Measurements from ENCODE around the gene AIFM3.
"Not testable (repeated sequence)": the region's sequence is repeated elsewhere in the genome, so short reads cannot be mapped to it uniquely, and the experiment has no call there.

The AIFM3 gene

DNA sequence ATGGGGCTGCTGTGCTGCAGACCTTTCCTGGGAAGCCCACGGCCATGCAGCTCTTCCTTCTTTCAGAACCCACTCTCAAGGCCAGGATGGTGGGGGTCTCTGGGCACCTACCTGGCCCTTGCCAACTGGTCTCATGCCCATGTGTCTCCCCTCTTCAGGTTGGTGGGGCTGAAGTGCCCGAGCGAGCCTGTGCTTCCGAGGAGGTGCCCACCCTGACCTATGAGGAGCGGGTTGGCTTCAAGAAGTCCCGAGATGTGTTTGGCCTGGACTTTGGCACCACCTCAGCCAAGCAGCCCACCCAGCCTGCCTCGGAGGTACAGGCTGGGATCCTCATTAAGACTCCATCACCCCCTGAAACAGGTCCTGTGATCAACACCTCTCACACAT lies 25.0 kb downstream of the AIFM3 start:
- no peak for DNase-seq

DNA sequence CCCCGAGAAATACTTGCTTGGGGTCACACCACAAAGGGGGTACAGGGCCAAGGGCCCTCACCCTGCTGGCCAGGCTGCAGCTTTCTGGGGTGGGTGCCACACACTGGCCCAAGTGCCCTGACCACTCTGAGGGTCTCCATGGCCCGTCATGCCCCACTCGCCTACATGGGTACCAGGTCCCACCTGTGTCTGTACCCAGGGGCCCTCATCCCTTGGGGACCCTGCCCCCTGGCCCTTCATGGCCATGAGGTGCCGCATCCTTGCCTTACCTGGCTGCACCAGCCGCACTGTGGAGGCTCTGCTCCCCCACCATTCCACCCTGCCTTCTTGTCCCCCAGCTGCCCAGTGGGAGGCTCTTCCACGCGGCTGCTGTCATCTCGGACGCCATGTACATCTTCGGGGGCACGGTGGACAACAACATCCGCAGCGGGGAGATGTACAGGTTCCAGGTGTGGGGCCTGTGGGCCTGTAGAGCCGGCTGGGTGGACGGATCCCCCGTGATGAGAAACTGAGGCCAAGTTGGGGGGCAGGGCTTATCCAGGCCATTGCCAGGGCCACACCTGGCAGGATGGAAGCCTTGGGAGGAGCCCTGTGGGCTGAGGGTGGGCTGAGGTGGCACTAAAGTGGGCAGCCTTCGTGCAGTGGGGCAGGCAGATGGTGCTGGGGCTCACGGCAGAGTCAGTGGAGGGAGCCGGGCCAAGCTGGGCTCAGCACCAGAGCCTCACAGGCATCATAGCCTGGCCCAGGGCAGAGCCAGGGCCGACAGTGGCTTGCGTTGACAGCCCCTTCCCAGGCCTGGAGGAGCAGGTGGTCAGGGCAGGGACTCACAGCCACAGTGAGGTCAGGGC lies 25.6 kb downstream of the AIFM3 start:
- no peak for DNase-seq

DNA sequence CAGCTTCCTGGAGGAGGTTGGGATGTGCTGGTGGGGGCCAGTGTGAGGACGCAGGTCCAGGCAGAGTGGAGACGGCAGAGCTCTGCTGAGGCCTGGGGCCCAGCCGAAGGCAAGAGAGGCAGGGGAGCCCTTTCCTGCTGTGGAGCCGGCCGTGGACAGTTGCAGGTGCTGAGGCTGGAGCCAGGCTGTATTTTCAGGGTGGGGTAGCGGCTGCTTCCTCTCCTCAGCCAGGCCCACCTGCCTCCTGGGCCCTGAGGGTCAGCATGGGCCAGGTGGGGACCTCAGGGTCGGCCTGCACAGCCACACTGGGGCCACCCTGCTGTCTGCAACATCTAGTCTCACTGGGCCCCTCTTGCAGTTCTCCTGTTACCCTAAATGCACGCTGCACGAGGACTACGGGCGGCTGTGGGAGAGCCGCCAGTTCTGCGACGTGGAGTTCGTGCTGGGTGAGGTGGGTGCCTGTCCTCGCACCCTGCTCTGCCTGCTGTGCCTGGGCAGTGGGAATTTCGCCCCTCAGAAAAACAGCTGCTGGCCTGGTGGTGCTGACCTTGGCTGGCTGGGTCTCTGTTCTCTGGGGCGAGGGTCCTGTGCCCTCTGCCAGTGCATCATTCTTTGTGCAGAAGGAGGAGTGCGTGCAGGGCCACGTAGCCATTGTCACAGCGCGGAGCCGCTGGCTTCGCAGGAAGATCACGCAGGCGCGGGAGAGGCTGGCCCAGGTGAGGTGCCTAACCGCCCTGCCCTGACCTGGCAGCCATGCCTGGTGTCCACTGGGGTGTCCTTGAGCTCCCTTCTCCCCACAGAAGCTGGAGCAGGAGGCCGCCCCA lies 26.5 kb downstream of the AIFM3 start:
- DNase-seq = no peak

DNA sequence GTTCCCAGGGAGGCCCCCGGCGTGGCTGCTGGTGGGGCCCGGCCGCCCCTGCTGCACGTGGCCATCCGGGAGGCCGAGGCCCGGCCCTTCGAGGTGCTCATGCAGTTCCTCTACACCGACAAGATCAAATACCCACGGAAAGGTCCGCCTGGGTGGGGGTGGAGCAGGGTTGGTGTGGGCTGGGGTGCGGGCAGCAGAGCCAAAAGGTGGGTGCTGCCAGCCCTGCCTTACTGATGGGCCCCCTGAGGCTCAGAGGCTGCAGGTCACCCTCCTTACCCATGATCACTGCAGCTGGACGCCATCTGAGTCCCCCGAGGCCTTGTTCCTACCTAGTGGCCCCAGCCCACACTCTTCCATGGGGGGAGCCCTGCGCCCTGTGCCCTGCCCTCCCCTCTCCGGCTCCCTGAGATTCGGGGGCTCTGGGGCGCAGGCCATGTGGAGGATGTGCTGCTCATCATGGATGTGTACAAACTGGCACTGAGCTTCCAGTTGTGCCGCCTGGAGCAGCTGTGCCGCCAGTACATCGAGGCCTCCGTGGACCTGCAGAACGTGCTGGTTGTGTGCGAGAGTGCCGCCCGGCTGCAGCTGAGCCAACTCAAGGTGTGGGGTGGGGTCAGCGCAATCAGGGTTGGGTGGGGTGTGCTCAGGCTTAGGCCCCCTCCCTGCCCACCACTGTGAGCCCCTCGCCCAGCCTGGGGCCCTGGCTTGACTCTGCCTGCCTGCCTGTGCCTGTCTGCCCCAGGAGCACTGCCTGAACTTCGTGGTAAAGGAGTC lies 27.3 kb downstream of the AIFM3 start:
- DNase-seq = no peak

DNA sequence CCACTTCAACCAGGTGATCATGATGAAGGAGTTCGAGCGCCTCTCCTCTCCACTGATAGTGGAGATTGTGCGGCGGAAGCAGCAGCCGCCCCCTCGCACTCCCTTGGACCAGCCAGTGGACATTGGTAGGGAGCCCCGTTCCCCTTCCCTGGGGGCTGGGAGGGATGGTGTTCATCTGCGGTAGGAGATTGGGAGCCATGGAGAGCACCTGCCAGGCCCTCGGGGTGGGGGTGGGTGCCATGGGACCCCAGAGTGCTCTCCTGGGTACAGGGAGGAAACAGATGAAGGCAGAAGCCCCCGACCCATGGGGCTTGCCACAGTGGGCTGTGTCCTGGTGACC lies 27.8 kb downstream of the AIFM3 start:
- no peak for DNase-seq

DNA sequence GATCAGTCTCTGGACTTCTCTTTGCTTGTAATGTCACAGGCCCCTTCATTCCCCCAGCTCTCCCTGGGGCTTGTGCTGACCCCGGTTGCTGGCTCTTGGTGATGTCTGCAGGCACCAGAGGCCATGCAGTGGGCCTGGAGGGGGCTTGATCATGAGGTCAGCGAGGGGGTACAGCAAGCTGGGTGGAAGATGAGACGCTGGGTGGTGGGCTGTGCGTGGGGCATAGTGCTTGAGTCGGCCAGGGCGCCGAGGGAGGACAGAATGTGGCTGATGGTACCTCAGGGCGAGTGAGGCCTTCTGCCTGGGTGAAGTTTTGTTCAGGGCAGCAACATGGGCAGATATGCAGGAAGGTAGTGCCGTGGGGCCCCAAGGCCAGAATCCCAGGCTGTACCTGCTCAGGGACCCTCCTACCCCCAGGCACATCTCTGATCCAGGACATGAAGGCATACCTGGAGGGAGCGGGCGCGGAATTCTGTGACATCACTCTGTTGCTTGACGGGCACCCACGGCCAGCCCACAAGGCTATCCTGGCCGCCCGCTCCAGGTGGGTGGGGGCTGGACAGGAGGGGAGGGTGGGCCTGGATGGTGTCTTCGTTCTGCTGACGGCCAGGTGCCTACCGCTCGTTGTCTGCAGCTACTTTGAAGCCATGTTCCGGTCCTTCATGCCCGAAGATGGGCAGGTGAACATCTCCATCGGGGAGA lies 28.4 kb downstream of the AIFM3 start:
- DNase-seq = no peak

DNA sequence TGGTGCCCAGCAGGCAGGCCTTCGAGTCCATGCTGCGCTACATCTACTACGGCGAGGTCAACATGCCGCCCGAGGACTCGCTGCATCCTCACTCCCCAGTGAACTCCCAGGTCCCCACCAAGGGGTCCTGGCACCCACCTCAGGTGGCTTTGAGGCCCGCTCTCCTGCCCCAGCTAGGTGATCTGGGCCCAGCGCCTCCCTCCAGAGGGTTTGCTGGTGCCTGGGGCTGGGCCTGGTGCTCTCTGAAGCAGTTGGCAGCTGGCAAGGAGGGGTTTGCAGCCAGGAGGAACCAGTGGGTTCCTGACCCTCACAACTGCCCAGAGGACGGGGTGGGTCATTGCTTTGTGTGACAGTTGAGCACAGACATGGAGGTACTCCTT lies 29.0 kb downstream of the AIFM3 start:
- DNase-seq = no peak

DNA sequence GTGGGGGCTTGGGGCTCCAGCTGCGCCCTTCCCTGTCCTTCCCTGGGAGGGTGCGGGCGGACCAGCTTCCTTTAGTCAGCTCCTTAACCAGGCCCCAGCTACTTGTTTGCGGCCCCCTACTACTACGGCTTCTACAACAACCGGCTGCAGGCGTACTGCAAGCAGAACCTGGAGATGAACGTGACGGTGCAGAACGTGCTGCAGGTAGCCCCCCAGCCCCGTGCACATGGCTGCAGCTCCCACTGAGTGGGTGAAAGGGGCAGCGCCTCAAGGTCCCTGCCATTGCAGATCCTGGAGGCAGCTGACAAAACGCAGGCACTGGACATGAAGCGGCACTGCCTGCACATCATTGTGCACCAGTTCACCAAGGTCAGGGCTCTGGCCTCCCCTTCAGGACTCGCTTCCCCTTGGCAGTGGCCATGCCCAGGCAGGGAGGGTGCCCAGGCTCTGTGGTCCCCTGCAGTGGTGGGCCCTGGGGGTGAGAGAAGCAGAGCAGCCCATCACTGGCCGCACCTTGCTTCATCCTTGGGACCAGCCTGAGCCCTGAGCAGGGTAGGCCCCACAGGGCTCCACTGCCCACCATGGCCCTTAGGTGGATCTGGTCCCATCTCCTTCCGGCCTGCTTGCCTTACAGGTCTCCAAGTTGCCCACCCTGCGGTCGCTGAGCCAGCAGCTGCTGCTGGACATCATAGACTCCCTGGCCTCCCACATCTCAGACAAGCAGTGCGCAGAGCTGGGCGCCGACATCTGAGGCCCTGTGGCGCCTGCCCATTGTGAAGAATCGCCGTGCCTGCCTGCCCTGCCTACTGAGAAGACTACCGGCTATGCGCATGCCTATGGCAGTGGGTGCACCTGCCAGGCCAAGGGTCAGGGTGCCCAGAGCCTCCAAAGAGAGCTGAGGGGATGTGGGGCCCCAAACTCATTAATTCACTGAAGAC lies 29.8 kb downstream of the AIFM3 start:
- DNase-seq = peak; percentile 19

DNA sequence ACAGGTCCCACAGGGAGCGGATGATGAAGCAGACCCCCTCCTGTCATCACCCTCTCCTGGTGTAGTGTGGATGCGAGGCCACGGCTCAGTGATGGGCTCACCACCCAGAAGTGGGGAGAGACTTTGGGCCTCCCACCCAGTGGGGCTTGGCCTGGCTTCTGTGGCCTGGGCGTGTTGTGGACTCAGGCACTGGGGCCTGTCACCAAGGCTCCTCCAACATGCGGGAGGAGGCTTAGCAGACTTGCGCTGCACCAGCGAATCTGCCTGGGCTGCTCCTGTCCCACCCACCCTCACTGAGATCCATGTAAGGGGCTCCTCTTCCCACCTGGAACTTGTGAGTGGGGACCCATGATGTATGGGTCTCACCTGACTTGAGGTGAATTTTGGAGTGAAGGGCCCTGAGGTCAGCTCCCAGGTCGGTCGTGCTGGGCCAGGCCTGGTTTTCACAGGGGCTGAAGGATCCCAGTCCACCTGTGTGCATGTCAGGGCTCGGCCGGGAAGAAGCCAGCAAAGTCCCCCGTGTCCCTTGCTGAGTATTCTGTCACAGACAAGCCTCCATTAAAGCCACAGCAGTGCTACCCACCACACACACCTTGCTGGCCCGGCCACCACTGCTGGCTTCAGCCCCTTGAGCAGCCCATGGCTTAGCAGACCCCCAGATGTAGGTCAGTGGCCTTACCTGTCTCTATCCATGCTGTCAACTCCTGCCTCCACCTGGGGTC lies 30.6 kb downstream of the AIFM3 start:
- DNase-seq = no peak

DNA sequence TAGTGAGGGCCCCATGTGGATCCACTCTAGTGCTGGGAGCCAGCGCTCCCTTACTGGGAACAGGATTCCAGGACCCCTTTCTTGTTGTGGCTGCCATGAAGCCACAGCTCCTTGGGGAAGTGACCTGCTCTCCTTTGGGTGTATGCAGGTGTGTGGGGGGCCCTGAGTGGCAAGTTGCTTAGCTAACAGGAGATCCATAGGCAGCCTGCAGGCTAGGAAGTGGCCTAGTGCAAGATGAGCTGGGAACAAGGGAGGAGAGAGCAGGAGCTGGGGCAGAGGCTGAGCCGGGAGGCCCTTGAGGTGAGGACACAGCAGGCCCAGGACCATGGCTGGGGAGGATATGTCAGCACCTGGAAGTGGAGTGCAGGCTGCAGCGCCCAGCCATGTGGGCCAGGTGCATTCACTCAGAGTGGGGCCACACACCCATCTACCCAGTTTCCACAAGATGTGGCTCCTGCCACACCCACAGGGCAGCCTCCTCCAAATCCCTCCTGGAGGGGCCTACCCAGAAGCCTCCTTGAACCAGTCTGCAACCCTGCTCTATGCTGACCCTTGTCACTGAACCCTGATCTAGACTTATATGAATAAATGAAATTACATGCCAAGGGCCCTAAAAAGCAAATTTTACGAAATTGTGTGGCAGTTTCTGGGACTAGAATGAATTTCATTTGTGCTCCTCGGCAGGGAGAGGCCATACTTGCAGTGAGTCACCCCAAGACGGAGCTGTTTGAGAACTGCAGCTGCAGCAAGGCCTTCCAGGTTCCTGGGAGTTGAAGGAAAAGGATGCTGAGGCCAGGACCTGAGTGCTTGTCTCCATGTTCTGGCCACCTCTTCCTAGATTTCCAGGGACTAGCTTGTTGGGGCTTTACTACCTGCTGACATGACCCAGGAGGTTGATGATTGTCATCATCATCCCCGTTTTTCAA lies 31.6 kb downstream of the AIFM3 start:
- no peak for DNase-seq

DNA sequence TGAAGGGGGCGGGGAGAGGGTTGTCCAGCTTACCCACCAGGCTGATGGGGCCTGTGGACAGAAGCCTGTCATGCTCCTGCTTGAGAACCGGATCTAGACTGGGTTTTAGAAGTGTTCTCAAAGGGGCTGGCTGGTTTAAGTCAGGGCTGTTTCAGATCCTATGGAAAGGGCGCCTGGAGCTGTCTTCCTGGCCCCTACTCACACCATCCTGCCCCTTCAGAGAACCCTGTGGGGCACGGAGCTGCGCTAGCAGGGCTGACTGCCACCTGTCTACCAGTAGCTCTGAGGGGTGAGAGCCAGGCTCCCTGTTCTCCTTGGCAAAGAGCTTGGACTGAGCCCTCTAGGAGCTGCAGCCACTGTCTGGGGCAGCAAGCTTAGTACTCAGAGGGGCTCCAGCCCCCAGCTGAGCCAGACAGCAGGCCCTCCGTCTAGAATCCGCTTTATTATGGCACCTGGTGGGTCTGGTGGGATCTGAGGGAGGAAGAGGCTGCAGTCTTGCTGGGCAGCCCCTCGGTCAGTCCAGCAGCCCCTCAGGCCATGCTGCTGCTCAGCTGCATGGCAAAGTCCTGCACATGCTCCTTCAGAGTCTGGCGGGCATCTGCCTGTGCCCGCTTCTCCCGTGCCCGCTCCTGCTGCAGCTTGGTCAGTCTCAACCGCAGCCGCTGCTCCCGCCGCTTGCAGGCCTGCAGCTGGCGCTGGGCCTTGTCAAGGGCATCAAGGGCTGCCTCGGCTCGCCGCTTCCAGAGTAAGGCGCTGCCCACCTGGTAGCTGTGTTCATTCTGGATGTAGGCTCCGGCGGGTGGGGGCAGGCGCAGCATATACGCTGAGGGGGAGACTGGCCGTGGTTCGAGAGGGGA lies 32.5 kb downstream of the AIFM3 start:
- DNase-seq = no peak

DNA sequence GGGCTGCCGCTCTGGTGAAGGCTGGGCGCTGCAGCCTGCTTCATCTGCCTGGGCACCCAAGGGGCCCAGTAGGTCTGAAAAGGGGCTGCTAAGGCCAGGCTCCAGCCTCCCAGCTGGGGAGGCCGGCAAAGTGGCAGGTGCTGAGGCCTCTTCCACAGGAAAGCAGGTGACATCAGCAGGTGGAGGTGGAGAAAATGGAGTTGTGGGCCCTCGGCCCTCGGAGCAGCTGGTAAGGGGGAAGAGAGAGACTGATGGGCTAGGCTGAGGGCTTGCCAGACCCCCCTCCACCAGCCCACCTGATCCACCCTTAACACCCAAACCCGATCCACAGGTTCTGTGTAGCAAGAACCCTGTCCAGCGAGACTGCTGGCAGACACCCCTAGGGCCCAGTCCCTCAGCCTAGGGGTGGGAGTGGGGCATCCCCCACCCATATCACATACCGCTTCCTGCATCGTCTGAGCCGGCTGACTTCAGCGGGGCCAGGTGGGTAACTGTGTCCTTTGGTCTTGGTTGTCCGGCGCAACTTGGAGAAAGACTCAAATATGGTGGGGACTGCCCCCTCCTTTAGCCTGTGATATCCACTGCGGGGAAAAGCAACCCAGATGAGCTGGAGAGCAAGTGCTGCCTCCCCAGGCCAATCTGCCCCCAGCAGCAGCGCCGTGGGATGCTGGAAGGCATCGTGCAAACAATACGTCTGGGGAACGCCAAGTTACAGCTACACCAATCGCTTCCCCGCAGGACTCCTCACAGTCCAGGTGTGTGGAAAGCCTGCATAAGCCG lies 33.3 kb downstream of the AIFM3 start:
- no peak for DNase-seq

DNA sequence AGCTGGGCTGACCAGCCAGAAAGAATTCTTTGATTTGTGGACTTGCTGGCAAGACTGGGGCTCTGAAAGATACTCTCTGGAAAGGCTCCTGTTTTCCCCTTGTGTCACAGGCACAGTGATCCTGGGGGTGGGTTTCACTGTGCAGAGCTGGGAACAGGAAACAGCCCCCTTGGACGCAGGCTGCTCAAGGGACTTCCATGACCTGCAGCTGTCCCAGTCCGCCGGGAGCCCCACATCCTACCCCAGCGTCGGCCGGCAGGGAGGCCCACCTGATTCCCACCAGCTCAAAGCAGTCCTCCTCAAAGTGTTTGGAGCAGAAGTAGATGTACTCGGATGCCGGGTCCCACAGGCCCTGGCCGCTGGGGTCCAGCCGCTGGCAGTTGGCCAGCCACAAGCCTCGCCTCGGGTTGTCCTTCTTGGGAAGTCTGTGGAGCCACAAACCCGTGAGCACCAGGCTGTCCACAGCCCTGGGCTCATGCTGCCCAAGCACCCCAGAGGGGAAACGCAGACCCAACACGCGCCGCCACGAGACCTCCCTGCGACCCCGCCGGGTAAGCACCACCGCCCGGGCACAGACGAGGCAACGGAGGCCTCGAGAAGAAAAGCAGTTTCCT lies 34.0 kb downstream of the AIFM3 start:
- peak; percentile 59 for DNase-seq

DNA sequence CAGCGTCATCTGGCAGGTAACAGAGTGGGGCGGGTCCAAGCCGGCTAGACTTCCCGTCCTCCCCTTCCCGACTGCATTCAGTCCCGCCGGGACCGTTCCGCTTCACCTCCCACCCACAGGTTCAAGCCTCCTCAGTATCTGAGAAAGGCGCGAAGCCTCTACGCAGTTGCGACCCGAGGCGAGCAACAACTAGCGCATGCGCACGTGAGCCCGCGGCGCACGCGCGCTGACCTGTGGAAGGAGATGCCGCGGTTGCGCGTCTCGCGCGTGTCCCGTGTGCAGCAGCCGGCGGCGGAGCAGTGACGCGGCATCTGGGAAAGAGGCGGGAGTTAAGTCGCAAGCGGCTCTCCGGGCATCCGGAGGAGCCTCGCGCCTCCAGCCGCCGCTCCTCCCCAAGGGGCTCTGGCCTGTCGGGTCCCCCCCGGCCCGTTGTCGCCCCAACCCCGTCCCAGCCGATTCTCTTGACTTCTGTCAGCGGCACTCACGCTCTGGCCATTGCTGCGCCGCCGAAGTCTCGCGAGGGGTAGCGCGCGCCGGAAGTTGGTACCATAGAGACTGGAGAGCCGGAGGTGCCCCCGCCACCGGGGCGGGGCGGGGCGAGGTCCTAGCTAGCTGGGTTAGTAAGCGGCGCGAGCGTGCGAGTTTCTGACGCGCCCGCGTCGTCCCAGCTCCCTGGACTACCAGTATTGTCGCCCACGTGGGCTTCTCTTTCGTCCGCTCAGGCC lies 34.7 kb downstream of the AIFM3 start, which contains the start of gene THAP7:
TSS of gene THAP7 (minus strand) at position 518 of the 725 bp plus-strand sequence. CDS start at position 311, 207 bp downstream.
- peak; percentile 97 for DNase-seq

DNA sequence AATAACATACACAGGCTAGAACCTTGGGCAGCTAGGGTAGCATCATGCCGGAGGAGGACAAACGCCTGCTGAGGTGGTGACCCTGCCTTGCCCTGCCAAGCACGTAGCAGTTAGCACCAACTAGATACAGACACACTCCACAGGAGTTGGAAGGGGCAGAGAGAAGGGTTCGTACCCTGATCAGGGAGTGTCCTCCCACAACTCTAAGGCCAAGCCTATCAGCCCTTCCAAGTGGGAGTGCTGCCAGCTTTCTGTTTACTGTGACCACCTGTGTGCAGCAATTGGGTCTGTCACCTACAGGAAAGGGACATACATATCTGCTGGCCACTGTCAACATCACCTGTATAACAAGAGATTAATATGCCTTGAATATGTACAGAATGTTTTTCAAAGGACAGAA lies 36.7 kb downstream of the AIFM3 start:
- peak; percentile 27 for DNase-seq

DNA sequence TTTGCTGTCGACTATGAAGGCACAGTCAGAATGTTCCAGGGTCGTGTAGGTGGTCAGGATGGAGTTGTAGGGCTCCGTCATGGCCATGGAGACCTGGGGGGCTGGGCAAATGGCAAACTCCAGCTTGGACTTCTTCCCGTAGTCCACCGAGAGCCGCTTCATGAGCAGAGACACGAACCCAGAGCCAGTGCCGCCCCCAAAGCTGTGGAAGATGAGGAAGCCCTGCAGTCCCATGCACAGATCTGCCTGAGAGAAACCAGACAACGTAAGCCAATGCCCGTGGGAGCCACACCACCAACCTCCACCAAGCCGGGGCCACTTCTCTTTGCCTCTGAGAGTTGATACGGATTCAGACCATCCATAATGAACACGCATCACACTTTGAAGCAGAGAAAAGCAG lies 42.2 kb downstream of the AIFM3 start:
- not testable (repeated sequence) for DNase-seq
